HepG2 (cell line): ENCODE data around the gene TBL3. TPM values are rescaled to one million over a fixed set of nuclear protein-coding genes. Genes with fewer than 3 reads are reported as not detected.
"Not testable (repeated sequence)": the region's sequence is repeated elsewhere in the genome, so short reads cannot be mapped to it uniquely, and the experiment has no call there.

Source experiments
- ATAC-seq: fragments of 200-7000 bp; cut with Tn5 transposase; 3 replicates; pipeline ENCODE4 v1.9.1; 2020; ENCODE audit warnings: mild to moderate bottlenecking, moderate library complexity
- BruUV-seq: library from RNA; stranded (reverse); fragments of 400-500 nt; replicated peaks from 2 replicates; lab custom pipeline; 2021; lab: Mats Ljungman, UMichigan
- CTCF ChIA-PET: fragments of 300-600 bp; formaldehyde crosslinking; extraction: SDS; loops from one replicate; lab custom pipeline; 2021; ENCODE audit warnings: low total read pairs, inconsistent platforms, low intra/inter-chr PET ratio; lab: Yijun Ruan, JAX
- POLR2A ChIA-PET: fragments of 350-600 bp; sonication (Branson Sonifier 250); formaldehyde crosslinking; loops from one replicate; lab custom pipeline; 2020; ENCODE audit warnings: antibody characterized with exemption, inconsistent platforms; lab: Yijun Ruan, JAX
- DNase-seq: peaks from one replicate; pipeline ENCODE4 v3.0.0-alpha.2; 2015; ENCODE audit warnings: low spot score
- FAIRE-seq: peaks from 3 replicates; lab custom pipeline; 2011; peaks lifted over from hg19 to GRCh38; lab: Jason Lieb, UNC
- H2AFZ ChIP-seq: one replicate; pipeline ENCODE4 v1.6.1; 2011; ENCODE audit warnings: low read length, inconsistent platforms
- H3K27ac ChIP-seq: fragments of 300-600 bp; 3 replicates; pipeline ENCODE4 v1.8.0; 2011; ENCODE audit warnings: mixed run types, mild to moderate bottlenecking, mixed read lengths, low read length, inconsistent platforms; ENCODE audit not compliant: insufficient read depth; ENCODE audit errors: extremely low read length
- H3K27me3 ChIP-seq, 2 experiments: fragments of 200-600 bp in 1 of 2; 2 replicates in 1 of 2; 3 replicates in 1 of 2; pipeline versions ENCODE4 v1.6.0 to v1.8.0; 2011; ENCODE audit warnings: low read length in 2 of 2, mild to moderate bottlenecking in 2 of 2, moderate library complexity in 2 of 2, inconsistent platforms in 1 of 2; ENCODE audit not compliant: insufficient read depth in 2 of 2, control insufficient read depth in 1 of 2
- H3K36me3 ChIP-seq, 2 experiments: fragments of 200-600 bp in 1 of 2; replicated peaks in 1 of 2; 2 replicates in 1 of 2; 3 replicates in 1 of 2; pipeline versions ENCODE4 v1.5.1 to v1.8.0; 2011; ENCODE audit warnings: low read length in 2 of 2, inconsistent platforms in 1 of 2; ENCODE audit not compliant: insufficient read depth in 2 of 2, control insufficient read depth in 1 of 2
- H3K4me1 ChIP-seq: 2 replicates; pipeline ENCODE4 v1.5.1; 2012; ENCODE audit warnings: low read length, inconsistent platforms; ENCODE audit not compliant: insufficient read depth
- H3K4me2 ChIP-seq: 2 replicates; pipeline ENCODE4 v1.6.0; 2011; ENCODE audit warnings: low read depth, low read length, inconsistent platforms
- H3K4me3 ChIP-seq, 3 experiments: fragments of 200-600 bp in 1 of 3; sonication (generic), shearing (Covaris generic) in 1 of 3; replicated peaks in 1 of 3; 2 replicates each; pipeline ENCODE4 v1.5.1; 2011 to 2016; ENCODE audit warnings: low read length in 3 of 3, inconsistent platforms in 2 of 3, low read depth in 2 of 3, mild to moderate bottlenecking in 2 of 3, control low read depth in 1 of 3, mixed read lengths in 1 of 3; ENCODE audit not compliant: insufficient read depth in 1 of 3
- H3K79me2 ChIP-seq: one replicate; pipeline ENCODE4 v1.6.1; 2011; ENCODE audit warnings: low read length, inconsistent platforms; ENCODE audit not compliant: insufficient read depth
- H3K9ac ChIP-seq: 2 replicates; pipeline ENCODE4 v1.6.0; 2011; ENCODE audit warnings: mild to moderate bottlenecking, low read depth, low read length, inconsistent platforms; ENCODE audit not compliant: insufficient read depth
- H3K9me3 ChIP-seq: 2 replicates; pipeline ENCODE4 v1.5.1; 2012; ENCODE audit warnings: mild to moderate bottlenecking, low read length
- H4K20me1 ChIP-seq: 2 replicates; pipeline ENCODE4 v1.6.0; 2011; ENCODE audit warnings: inconsistent platforms, mild to moderate bottlenecking, low read length, moderate library complexity; ENCODE audit not compliant: insufficient read depth
- AGO2 ChIP-seq: fragments of 200-400 bp; formaldehyde crosslinking; optimal IDR thresholded peaks from 2 replicates; pipeline ENCODE3; 2017; ENCODE audit warnings: mild to moderate bottlenecking, low read depth, low read length, moderate library complexity
- HNRNPL ChIP-seq: fragments of 200-400 bp; formaldehyde crosslinking; IDR thresholded peaks from 2 replicates; pipeline ENCODE4 v1.6.1; 2017; ENCODE audit warnings: mild to moderate bottlenecking, low read depth, low read length
- HNRNPLL ChIP-seq: fragments of 200-400 bp; formaldehyde crosslinking; IDR thresholded peaks from 2 replicates; pipeline ENCODE4 v1.6.1; 2017; ENCODE audit warnings: mild to moderate bottlenecking, low read depth, low read length; ENCODE audit not compliant: poor library complexity, severe bottlenecking
- POLR2A ChIP-seq, 2 experiments: IDR thresholded peaks; 2 replicates each; pipeline ENCODE4 v1.6.1; 2011; ENCODE audit warnings: low read depth in 2 of 2, low read length in 2 of 2, mild to moderate bottlenecking in 1 of 2, moderate library complexity in 1 of 2; ENCODE audit not compliant: insufficient read depth in 1 of 2
- RBFOX2 ChIP-seq: fragments of 200-400 bp; formaldehyde crosslinking; IDR thresholded peaks from 2 replicates; pipeline ENCODE4 v1.6.1; 2017; ENCODE audit warnings: low read depth, mild to moderate bottlenecking, low read length
- ZBTB38 ChIP-seq: sonication (generic); formaldehyde crosslinking; IDR thresholded peaks from 2 replicates; pipeline ENCODE4 v1.5.1; 2020; ENCODE audit warnings: mild to moderate bottlenecking, missing genetic modification reagents
- ZFY ChIP-seq: sonication (generic); formaldehyde crosslinking; IDR thresholded peaks from 2 replicates; pipeline ENCODE4 v1.4.0; 2020; ENCODE audit warnings: missing genetic modification reagents
- whole genome bisulfite sequencing: methylation state at CpG from one replicate; pipeline ENCODE4 v1.1.6; 2017; ENCODE audit warnings: low lambda C conversion rate; 5-methylcytosine and 5-hydroxymethylcytosine counted together
- in situ Hi-C: cut with HindIII; loops from 2 replicates; pipeline ENCODE4 v1.10.0; 2017; ENCODE audit warnings: low pct_unique_long_range_greater_than_20kb; ENCODE audit not compliant: extremely low pct_ligation_motif_present
- intact Hi-C: fragments of 100-400 bp; cut with micrococcal nuclease; formaldehyde crosslinking; loops from one replicate; pipeline ENCODE4 v1.10.0; 2022; ENCODE audit not compliant: unreplicated experiment
- polyA plus RNA-seq, 8 experiments: library from polyadenylated mRNA; depleted of rRNA in 3 of 8; stranded (reverse) in 7 of 8; unstranded in 1 of 8; fragments of >200 nt; fragmentation: Illumina TruSeq in 4 of 8; extraction: Trizol in 4 of 8; gene quantifications; 2 replicates each; pipeline versions ENCODE4 v1.2.1 to v1.2.3, GENCODE V29; 2011 to 2016; ENCODE audit warnings: low read depth in 4 of 8, missing spikeins in 1 of 8, mixed read lengths in 1 of 8; ENCODE audit not compliant: insufficient read depth in 1 of 8
- total RNA-seq, 5 experiments: library from RNA; depleted of rRNA; stranded (reverse); fragments of >200 nt; fragmentation: Illumina TruSeq; extraction: Trizol; gene quantifications; 2 replicates each; pipeline ENCODE4 v1.2.3, GENCODE V29; 2016; ENCODE audit warnings: low read depth in 1 of 5
- TF ChIP-seq, protein P1 (sequence below): sonication (generic); formaldehyde crosslinking; IDR thresholded peaks from 2 replicates; pipeline ENCODE4 v1.5.1; 2020; ENCODE audit warnings: mild to moderate bottlenecking, missing genetic modification reagents, moderate library complexity
- TF ChIP-seq, protein P2 (sequence below): sonication (generic); formaldehyde crosslinking; IDR thresholded peaks from 2 replicates; pipeline ENCODE4 v1.4.0; 2020; ENCODE audit warnings: mild to moderate bottlenecking, missing genetic modification reagents
- TF ChIP-seq, protein P3 (sequence below): sonication (generic); formaldehyde crosslinking; IDR thresholded peaks from 2 replicates; pipeline ENCODE4 v1.4.0; 2020; ENCODE audit warnings: missing genetic modification reagents

TBL3 gene
- total and polyA plus RNA-seq, 2 of the 13 experiments (the other 11 are each of a cell fraction or from before 2014, with no cell fraction given), result 16.8 to 38.0 TPM

DNA sequence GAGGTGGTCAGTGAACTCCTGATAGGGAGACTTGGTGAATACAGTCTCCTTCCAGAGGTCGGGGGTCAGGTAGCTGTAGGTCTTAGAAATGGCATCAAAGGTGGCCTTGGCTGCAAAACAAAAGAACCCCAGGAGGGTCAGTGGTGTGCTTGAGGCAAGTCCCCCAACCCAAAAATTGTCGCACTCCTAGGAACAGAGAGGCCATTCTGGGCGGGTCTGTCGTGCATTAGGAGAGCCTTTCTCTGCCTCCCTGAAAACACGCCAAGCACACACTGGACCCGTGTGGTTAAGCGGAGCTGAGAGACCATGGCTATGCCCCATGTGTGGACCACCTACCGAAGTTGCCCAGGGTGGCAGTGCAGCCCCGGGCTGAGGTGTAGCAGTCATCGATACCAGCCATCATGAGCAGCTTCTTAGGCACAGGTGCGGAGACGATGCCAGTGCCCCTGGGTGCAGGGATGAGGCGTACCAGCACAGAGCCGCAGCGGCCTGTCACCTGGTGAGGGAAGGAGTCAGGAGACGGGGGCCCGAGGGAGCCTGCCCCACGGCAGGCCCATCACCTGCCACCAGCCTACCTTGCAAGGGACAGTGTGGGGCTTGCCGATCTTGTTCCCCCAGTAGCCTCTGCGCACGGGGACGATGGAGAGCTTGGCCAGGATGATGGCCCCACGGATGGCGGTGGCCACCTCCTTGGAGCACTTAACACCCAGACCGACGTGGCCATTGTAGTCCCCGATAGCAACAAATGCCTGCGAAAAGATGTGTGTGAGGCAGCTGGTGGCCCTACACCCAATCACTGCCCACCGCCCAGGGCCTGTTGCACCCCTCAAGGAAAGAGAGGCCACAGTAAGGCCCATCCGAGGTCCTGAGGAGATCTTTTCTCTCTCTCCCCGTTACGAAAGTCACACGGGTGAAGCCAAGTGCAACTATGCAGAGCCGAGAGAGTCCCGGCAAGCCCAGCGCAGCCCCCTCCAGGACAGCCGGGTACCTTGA is 9.4 kb upstream of the TBL3 start:
- CTCF ChIA-PET, result not testable (repeated sequence)

More for the DNA sequence above, 9.4 kb upstream of the TBL3 start:
- TSS peak; percentile 78 for BruUV-seq
- Histone ChIP-seq H3K4me2 (peak overlapping the region; percentile 94), H3K4me3 (peak overlapping the region; percentile 84 to 94 (median 92); a peak in 3 of 6 replicates), H3K36me3 (peaks cover 3 to 19% of the 10 kb centered on the region in 2 experiments; a peak in 3 of 5 replicates), H3K79me2 (peaks cover 43% of the 10 kb centered on the region), H3K9ac (peak overlapping the region; percentile 92), H3K27ac (peak overlapping the region; percentile 88), H3K4me1 (peaks cover 51% of the 10 kb centered on the region), H4K20me1 (peaks cover 34% of the 10 kb centered on the region)
- ATAC-seq, in situ Hi-C loops, DNase-seq, FAIRE-seq, H3K27me3 ChIP-seq, intact Hi-C loops, H3K9me3 ChIP-seq, H2AFZ ChIP-seq: not testable (repeated sequence)
- 68% methylated on average over 12 of the region's 37 CpGs for WGBS
- POLR2A ChIA-PET, result interaction anchor here (0.7 to 7.4 kb wide), 7 partner anchors 9 to 193 kb away, joined by 3 to 139 read pairs (median 5); partner anchors contain the start of genes GFER, MSRB1, TBL3 and TRAF7
- peak in 1 of 2 experiments; percentile 62; a peak in 3 of 4 replicates for TF ChIP-seq POLR2A (IDR thresholded peaks at IDR 0.05; ENCODE audit: insufficient read depth in 1 of 2, low read depth in 2 of 2, low read length in 2 of 2)
- TF ChIP-seq AGO2, result peak; percentile 89
- TF ChIP-seq HNRNPLL, result peak; percentile 16
- TF ChIP-seq, protein P1, sequence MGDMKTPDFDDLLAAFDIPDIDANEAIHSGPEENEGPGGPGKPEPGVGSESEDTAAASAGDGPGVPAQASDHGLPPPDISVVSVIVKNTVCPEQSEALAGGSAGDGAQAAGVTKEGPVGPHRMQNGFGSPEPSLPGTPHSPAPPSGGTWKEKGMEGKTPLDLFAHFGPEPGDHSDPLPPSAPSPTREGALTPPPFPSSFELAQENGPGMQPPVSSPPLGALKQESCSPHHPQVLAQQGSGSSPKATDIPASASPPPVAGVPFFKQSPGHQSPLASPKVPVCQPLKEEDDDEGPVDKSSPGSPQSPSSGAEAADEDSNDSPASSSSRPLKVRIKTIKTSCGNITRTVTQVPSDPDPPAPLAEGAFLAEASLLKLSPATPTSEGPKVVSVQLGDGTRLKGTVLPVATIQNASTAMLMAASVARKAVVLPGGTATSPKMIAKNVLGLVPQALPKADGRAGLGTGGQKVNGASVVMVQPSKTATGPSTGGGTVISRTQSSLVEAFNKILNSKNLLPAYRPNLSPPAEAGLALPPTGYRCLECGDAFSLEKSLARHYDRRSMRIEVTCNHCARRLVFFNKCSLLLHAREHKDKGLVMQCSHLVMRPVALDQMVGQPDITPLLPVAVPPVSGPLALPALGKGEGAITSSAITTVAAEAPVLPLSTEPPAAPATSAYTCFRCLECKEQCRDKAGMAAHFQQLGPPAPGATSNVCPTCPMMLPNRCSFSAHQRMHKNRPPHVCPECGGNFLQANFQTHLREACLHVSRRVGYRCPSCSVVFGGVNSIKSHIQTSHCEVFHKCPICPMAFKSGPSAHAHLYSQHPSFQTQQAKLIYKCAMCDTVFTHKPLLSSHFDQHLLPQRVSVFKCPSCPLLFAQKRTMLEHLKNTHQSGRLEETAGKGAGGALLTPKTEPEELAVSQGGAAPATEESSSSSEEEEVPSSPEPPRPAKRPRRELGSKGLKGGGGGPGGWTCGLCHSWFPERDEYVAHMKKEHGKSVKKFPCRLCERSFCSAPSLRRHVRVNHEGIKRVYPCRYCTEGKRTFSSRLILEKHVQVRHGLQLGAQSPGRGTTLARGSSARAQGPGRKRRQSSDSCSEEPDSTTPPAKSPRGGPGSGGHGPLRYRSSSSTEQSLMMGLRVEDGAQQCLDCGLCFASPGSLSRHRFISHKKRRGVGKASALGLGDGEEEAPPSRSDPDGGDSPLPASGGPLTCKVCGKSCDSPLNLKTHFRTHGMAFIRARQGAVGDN (CRISPR knock-in tag), result peak; percentile 14; the same call in 1 of the 2 replicates
- TF ChIP-seq RBFOX2, result peak; percentile 75
- peak; percentile 25; the same call in 1 of the 2 replicates for TF ChIP-seq ZFY
- peak; percentile 95 for TF ChIP-seq ZBTB38 (CRISPR knock-in tag)
- TF ChIP-seq, protein P2, sequence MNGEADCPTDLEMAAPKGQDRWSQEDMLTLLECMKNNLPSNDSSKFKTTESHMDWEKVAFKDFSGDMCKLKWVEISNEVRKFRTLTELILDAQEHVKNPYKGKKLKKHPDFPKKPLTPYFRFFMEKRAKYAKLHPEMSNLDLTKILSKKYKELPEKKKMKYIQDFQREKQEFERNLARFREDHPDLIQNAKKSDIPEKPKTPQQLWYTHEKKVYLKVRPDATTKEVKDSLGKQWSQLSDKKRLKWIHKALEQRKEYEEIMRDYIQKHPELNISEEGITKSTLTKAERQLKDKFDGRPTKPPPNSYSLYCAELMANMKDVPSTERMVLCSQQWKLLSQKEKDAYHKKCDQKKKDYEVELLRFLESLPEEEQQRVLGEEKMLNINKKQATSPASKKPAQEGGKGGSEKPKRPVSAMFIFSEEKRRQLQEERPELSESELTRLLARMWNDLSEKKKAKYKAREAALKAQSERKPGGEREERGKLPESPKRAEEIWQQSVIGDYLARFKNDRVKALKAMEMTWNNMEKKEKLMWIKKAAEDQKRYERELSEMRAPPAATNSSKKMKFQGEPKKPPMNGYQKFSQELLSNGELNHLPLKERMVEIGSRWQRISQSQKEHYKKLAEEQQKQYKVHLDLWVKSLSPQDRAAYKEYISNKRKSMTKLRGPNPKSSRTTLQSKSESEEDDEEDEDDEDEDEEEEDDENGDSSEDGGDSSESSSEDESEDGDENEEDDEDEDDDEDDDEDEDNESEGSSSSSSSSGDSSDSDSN (CRISPR knock-in tag), result peak; percentile 22; the same call in 1 of the 2 replicates
- 0 out of 2 replicates have a peak, but pooled peaks have one; percentile 57 for TF ChIP-seq HNRNPL
- TF ChIP-seq, protein P3, sequence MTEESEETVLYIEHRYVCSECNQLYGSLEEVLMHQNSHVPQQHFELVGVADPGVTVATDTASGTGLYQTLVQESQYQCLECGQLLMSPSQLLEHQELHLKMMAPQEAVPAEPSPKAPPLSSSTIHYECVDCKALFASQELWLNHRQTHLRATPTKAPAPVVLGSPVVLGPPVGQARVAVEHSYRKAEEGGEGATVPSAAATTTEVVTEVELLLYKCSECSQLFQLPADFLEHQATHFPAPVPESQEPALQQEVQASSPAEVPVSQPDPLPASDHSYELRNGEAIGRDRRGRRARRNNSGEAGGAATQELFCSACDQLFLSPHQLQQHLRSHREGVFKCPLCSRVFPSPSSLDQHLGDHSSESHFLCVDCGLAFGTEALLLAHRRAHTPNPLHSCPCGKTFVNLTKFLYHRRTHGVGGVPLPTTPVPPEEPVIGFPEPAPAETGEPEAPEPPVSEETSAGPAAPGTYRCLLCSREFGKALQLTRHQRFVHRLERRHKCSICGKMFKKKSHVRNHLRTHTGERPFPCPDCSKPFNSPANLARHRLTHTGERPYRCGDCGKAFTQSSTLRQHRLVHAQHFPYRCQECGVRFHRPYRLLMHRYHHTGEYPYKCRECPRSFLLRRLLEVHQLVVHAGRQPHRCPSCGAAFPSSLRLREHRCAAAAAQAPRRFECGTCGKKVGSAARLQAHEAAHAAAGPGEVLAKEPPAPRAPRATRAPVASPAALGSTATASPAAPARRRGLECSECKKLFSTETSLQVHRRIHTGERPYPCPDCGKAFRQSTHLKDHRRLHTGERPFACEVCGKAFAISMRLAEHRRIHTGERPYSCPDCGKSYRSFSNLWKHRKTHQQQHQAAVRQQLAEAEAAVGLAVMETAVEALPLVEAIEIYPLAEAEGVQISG (CRISPR knock-in tag), result peak; percentile 1; the same call in 1 of the 2 replicates
